ENCODE results near the gene TMEM123. TPM values are rescaled to one million over a fixed set of nuclear protein-coding genes. Genes with fewer than 3 reads are reported as not detected.
A peak's percentile ranks its signal among the peaks of the same experiment; 100 is the strongest.

TMEM123 gene
- total and polyA plus RNA-seq, 2 of the 13 experiments (the other 11 are each of a cell fraction or from before 2014, with no cell fraction given), result 365 to 2,761 TPM

DNA sequence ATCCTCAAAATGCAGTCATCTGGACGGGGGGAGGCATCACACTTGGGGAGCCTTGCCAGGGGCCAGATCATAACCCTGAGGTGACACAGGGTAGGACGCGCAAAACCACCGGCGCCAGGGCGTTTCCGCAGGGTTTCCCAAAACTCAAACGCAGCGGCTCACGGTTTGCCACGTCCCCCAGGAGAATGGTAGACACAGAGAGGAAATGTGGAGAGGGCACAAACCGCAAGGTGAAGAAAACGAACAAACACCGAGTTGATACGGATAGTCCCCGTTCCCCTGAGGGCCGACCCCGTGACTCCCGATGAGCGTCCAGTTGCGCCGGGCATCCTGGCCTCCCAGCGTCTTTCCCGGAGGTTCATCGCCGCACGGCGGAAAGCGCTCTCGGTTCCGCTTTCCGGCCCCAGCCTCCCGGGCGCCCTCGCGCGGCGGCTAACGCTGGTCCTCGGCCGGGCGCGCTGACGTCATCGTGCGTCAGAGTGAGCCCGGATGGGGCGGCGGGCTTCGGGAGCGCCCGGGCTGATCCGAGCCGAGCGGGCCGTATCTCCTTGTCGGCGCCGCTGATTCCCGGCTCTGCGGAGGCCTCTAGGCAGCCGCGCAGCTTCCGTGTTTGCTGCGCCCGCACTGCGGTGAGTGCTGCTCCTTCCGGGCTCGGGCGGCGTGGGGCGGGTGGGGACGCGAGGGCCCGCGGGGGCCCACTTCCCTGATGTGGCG is 105.7 kb downstream of the TMEM123 start, which contains the start of gene BIRC2 (continued):
- TF ChIP-seq, protein P1, sequence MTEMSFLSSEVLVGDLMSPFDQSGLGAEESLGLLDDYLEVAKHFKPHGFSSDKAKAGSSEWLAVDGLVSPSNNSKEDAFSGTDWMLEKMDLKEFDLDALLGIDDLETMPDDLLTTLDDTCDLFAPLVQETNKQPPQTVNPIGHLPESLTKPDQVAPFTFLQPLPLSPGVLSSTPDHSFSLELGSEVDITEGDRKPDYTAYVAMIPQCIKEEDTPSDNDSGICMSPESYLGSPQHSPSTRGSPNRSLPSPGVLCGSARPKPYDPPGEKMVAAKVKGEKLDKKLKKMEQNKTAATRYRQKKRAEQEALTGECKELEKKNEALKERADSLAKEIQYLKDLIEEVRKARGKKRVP (CRISPR knock-in tag; IDR thresholded peaks at IDR 0.05), result peak in 1 of 2 experiments; percentile 68; a peak in 1 of 4 replicates
- TF ChIP-seq, protein P2, sequence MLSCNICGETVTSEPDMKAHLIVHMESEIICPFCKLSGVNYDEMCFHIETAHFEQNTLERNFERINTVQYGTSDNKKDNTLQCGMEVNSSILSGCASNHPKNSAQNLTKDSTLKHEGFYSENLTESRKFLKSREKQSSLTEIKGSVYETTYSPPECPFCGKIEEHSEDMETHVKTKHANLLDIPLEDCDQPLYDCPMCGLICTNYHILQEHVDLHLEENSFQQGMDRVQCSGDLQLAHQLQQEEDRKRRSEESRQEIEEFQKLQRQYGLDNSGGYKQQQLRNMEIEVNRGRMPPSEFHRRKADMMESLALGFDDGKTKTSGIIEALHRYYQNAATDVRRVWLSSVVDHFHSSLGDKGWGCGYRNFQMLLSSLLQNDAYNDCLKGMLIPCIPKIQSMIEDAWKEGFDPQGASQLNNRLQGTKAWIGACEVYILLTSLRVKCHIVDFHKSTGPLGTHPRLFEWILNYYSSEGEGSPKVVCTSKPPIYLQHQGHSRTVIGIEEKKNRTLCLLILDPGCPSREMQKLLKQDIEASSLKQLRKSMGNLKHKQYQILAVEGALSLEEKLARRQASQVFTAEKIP (CRISPR knock-in tag; IDR thresholded peaks at IDR 0.05; ENCODE audit: borderline replicate concordance), result no peak
- 0 out of 2 replicates have a peak, but pooled peaks have one; percentile 51 for TF ChIP-seq MAFF (IDR thresholded peaks at IDR 0.05; ENCODE audit: low read depth, low read length)
- TF ChIP-seq ZSCAN31 (CRISPR knock-in tag; IDR thresholded peaks at IDR 0.05; ENCODE audit: low read depth), result peak; percentile 67
- TF ChIP-seq ZNF878 (CRISPR knock-in tag; IDR thresholded peaks at IDR 0.05), result no peak; the same call in 1 of the 2 replicates
- TF ChIP-seq HNF4A (CRISPR knock-in tag; IDR thresholded peaks at IDR 0.05), result peak; percentile 61
- peak; percentile 47; the same call in 1 of the 2 replicates for TF ChIP-seq BRD4 (CRISPR knock-in tag; IDR thresholded peaks at IDR 0.05)
- no peak for TF ChIP-seq ARID2 (CRISPR knock-in tag; IDR thresholded peaks at IDR 0.05; ENCODE audit: borderline replicate concordance)
- TF ChIP-seq ZNF446 (CRISPR knock-in tag; IDR thresholded peaks at IDR 0.05), result 0 out of 2 replicates have a peak, but pooled peaks have one; percentile 71
- no peak; the same call in 1 of the 2 replicates for TF ChIP-seq GLI4 (CRISPR knock-in tag; IDR thresholded peaks at IDR 0.05; ENCODE audit: borderline replicate concordance)
- TF ChIP-seq KDM6A (CRISPR knock-in tag; IDR thresholded peaks at IDR 0.05; ENCODE audit: low read depth), result no peak
- peak; percentile 91; the same call in 1 of the 2 replicates for TF ChIP-seq SAFB2 (CRISPR knock-in tag; IDR thresholded peaks at IDR 0.05; ENCODE audit: borderline replicate concordance, low read depth)
- TF ChIP-seq, protein P3, sequence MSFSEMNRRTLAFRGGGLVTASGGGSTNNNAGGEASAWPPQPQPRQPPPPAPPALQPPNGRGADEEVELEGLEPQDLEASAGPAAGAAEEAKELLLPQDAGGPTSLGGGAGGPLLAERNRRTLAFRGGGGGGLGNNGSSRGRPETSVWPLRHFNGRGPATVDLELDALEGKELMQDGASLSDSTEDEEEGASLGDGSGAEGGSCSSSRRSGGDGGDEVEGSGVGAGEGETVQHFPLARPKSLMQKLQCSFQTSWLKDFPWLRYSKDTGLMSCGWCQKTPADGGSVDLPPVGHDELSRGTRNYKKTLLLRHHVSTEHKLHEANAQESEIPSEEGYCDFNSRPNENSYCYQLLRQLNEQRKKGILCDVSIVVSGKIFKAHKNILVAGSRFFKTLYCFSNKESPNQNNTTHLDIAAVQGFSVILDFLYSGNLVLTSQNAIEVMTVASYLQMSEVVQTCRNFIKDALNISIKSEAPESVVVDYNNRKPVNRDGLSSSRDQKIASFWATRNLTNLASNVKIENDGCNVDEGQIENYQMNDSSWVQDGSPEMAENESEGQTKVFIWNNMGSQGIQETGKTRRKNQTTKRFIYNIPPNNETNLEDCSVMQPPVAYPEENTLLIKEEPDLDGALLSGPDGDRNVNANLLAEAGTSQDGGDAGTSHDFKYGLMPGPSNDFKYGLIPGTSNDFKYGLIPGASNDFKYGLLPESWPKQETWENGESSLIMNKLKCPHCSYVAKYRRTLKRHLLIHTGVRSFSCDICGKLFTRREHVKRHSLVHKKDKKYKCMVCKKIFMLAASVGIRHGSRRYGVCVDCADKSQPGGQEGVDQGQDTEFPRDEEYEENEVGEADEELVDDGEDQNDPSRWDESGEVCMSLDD (CRISPR knock-in tag; IDR thresholded peaks at IDR 0.05; ENCODE audit: borderline replicate concordance), result no peak
- no peak for TF ChIP-seq MAF1 (CRISPR knock-in tag; IDR thresholded peaks at IDR 0.05; ENCODE audit: borderline replicate concordance)
- TF ChIP-seq RXRA (CRISPR knock-in tag; IDR thresholded peaks at IDR 0.05), result peak; percentile 84; the same call in 1 of the 2 replicates
- no peak for TF ChIP-seq TCF7L2 (IDR thresholded peaks at IDR 0.05; ENCODE audit: low read depth, low read length)
- no peak for TF ChIP-seq DPF2 (CRISPR knock-in tag; IDR thresholded peaks at IDR 0.05; ENCODE audit: borderline replicate concordance, low read depth)
- TF ChIP-seq U2AF1 (optimal IDR thresholded peaks at IDR 0.05; ENCODE audit: low read depth, low read length), result no peak
- 0 out of 2 replicates have a peak, but pooled peaks have one; percentile 65 for TF ChIP-seq GTF3A (CRISPR knock-in tag; conservative IDR thresholded peaks at IDR 0.05)
- TF ChIP-seq, protein P4, sequence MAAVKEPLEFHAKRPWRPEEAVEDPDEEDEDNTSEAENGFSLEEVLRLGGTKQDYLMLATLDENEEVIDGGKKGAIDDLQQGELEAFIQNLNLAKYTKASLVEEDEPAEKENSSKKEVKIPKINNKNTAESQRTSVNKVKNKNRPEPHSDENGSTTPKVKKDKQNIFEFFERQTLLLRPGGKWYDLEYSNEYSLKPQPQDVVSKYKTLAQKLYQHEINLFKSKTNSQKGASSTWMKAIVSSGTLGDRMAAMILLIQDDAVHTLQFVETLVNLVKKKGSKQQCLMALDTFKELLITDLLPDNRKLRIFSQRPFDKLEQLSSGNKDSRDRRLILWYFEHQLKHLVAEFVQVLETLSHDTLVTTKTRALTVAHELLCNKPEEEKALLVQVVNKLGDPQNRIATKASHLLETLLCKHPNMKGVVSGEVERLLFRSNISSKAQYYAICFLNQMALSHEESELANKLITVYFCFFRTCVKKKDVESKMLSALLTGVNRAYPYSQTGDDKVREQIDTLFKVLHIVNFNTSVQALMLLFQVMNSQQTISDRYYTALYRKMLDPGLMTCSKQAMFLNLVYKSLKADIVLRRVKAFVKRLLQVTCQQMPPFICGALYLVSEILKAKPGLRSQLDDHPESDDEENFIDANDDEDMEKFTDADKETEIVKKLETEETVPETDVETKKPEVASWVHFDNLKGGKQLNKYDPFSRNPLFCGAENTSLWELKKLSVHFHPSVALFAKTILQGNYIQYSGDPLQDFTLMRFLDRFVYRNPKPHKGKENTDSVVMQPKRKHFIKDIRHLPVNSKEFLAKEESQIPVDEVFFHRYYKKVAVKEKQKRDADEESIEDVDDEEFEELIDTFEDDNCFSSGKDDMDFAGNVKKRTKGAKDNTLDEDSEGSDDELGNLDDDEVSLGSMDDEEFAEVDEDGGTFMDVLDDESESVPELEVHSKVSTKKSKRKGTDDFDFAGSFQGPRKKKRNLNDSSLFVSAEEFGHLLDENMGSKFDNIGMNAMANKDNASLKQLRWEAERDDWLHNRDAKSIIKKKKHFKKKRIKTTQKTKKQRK (IDR thresholded peaks at IDR 0.05; ENCODE audit: low read length), result no peak
- TF ChIP-seq REXO4 (CRISPR knock-in tag; IDR thresholded peaks at IDR 0.05; ENCODE audit: borderline replicate concordance), result no peak

Measured in HepG2 (cell line).